ENCODE data around the gene CCDC40.

The CCDC40 gene

GRCh38 chr17:80050706-80051105 is 14.3 kb downstream of the CCDC40 start:
- DNase-seq: no peak

GRCh38 chr17:80051681-80052080 is 15.2 kb downstream of the CCDC40 start:
- DNase-seq: no peak

GRCh38 chr17:80053102-80053501 is 16.7 kb downstream of the CCDC40 start:
- DNase-seq: no peak

- no peak for DNase-seq
Measured at GRCh38 chr17:80055597-80055996, 19.2 kb downstream of the CCDC40 start.

- no peak for DNase-seq
Measured at GRCh38 chr17:80058311-80058955, 22.0 kb downstream of the CCDC40 start.

DNA sequence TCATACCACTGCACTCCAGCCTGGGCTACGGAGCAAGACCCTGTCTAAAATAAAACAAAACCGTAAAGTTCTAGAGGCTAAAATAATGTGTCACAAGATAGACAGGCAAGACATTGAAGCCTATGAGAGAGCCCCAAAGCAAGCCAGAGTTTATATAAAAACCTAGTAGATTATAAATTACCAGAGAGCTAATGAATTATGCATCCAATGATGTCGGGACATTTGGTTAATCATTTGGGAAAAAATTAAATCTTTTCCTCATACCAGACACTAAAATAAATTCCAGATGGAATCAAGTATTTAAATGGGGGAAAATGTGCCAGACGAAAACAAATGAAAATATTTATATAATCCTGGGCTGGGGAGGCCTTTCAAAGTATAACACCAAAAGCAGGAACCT is 24.2 kb downstream of the CCDC40 start:
- no peak for DNase-seq

GRCh38 chr17:80061421-80061820 is 25.0 kb downstream of the CCDC40 start:
- no peak for DNase-seq

GRCh38 chr17:80063830-80064585 is 27.6 kb downstream of the CCDC40 start:
- DNase-seq: no peak

- DNase-seq: no peak
Measured at GRCh38 chr17:80064696-80065095, 28.3 kb downstream of the CCDC40 start.

- no peak for DNase-seq
Measured at GRCh38 chr17:80065478-80066170, 29.2 kb downstream of the CCDC40 start.

DNA sequence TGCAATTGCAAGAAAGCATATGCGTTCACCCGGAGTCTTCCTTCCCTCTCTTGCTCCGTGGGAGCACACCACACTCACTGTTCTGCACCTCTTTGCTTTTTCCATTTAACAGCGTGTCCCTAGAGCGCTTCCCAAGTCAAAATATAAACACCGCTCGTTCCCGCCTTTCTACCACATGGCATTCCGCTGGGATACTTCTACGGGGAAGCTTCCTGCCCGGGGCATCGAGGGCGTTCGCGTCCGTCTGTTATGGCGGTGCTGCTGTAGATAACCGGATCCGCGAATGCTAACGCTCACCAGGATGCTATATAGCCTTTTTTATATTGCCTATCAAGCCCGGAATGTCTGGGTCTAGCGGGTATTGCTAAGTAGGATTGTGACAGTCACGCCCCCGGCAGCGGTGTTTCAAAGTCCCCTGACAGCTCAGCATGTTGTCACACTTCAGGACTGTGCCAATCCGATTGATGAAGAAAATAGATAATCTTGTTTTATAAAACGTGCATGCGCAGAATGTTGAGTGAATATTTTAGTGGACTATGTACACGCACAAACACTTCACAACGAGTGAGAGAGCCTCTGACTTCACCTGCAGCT is 31.0 kb downstream of the CCDC40 start:
- DNase-seq: no peak

- no peak for DNase-seq
Measured at GRCh38 chr17:80068301-80069222, 32.1 kb downstream of the CCDC40 start.

DNA sequence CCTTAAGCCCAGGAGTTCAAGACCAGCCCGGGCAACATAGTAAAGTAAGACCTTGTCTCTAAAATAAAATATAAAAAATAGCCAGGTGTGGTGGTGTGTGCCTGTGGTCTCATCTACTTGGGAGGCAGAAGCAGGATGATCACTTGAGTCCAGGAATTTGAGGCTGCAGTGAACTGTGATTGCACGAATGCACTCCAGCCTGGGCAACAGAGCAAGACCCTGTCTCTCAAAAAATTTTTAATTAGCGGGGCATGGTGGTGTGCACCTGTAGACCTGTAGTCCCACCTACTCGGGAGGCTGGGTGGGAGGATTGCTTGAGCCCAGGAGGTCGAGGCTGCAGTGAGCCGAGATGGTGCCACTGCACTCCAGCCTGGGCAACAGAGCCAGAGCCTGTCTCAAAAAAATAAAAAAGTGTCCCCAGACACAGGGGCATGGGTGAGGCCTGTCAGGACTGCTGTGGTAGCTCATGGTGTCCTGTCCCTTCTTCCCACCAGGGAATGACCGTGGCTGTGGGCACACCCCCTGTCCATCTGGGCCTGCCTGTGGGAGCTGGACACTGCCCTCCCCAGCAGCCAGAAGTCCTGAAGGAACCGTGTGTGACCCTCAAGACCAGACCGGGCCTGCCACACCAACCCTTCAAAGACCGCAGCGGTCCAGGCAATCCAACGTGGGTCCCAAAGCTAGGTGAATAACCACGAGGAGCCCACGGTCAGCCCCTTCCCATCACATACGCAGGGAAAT is 34.1 kb downstream of the CCDC40 start:
- DNase-seq: no peak

GRCh38 chr17:80071116-80071841 is 34.8 kb downstream of the CCDC40 start:
- no peak for DNase-seq

DNA sequence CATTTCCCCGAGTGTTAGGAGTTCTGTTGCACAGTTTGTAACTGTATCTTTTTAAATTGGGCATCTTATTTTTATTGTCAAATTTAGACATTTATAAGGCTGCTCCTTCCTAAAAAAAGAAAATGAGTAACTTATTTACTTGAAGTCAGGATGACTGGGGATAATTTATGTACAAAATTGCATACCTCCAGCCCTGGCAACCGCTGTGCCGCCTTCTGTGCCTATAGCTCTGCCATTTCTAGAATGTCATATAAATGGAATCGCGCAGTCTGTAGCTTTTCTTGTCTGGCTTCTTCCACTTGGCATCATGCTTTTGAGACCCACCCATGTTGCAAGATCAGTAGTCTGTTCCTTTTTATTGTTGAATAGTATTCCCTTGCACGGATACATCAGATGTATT is 36.0 kb downstream of the CCDC40 start:
- no peak for DNase-seq

GRCh38 chr17:80080081-80080480 is 43.6 kb downstream of the CCDC40 start:
- no peak for DNase-seq

DNA sequence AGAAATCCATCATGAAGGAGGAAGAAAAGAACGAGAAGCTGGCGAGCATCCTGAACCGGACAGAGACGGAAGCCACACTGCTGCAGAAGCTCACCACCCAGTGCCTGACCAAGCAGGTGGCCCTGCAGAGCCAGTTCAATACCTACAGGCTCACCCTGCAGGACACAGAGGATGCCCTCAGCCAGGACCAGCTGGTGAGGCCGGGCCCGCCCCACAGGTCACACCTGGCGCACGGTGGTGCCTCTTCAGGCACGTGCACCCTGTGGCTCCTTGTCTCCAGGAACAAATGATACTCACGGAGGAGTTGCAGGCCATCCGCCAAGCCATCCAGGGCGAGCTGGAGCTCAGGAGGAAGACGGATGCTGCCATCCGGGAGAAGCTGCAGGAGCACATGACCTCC is 45.2 kb downstream of the CCDC40 start:
- no peak for DNase-seq

- peak; percentile 92 for DNase-seq
Measured at GRCh38 chr17:80082403-80083135, 46.1 kb downstream of the CCDC40 start.

GRCh38 chr17:80083136-80083661 is 46.8 kb downstream of the CCDC40 start:
- no peak for DNase-seq

DNA sequence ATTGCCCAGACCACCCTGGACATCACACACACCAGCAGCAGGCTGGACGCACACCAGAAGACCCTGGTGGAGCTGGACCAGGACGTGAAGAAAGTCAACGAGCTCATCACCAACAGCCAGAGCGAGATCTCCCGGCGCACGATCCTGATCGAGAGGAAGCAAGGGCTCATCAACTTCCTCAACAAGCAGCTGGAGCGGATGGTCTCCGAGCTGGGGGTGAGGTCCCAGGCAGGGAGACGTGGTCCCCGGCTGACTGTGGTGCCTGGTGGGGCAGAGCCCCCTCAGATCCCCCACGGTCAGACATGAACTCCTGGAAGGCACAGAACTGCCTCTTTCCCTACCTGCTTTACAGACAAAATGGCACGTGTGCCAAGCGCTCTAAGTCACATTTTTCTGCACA is 48.3 kb downstream of the CCDC40 start:
- DNase-seq: no peak

Data from NCI-H82 (cell line).